Cardiac septum (tissue), 1 donor: ENCODE data around the gene CATSPERD. TPM values are rescaled to one million over a fixed set of nuclear protein-coding genes. Genes with fewer than 3 reads are reported as not detected.

Experiments used
- DNase-seq: peaks from one replicate; pipeline ENCODE4 v3.0.0-alpha.2; 2020; ENCODE audit warnings: low spot score
- intact Hi-C: fragments of 100-400 bp; cut with DNase I; formaldehyde crosslinking; loops from one replicate; pipeline ENCODE4 v1.14.0; 2022
- long read RNA-seq: library from polyadenylated mRNA; unstranded; transcript quantifications from one replicate; pipeline ENCODE4 v2.0.0, GENCODE V29; 2021
- total RNA-seq: library from RNA; stranded (reverse); fragmentation: NEBNext Ultra II Directional; extraction: Animal tissue kit (Norgen Biotek cat#: 25700); gene quantifications from one replicate; pipeline ENCODE4 v1.2.1, GENCODE V29; 2021
- donor health status: DM: no; HTN: no; CAD: no.

The CATSPERD gene
- not detected for total RNA-seq
- long read RNA-seq: 0 reads

- intact Hi-C loops: loop anchor here (1.0 to 5.0 kb wide), 2 partner anchors 30 to 72 kb away; partner anchors contain the start of genes DUS3L and RPL36
- peak; percentile 98 for DNase-seq
Measured at GRCh38 chr19:5719961-5720790, at the start of gene CATSPERD, which contains the start of gene LONP1. Gene CATSPERD (plus strand): TSS chr19:5720637. CDS start chr19:5720738, 101 bp downstream. Gene LONP1 (minus strand): TSS chr19:5720146. CDS start chr19:5720132, 14 bp downstream.

- intact Hi-C loops: no loop called here
- DNase-seq: no peak
Measured at GRCh38 chr19:5671600-5671999, 48.8 kb upstream of the CATSPERD start.

GRCh38 chr19:5672708-5673459 lies 47.6 kb upstream of the CATSPERD start:
- intact Hi-C loops: no loop called here
- DNase-seq: no peak

- no peak for DNase-seq
- intact Hi-C loops: no loop called here
Measured at GRCh38 chr19:5673752-5674151, 46.7 kb upstream of the CATSPERD start.

- intact Hi-C loops: no loop called here
Measured at GRCh38 chr19:5674714-5675113, 45.7 kb upstream of the CATSPERD start.

GRCh38 chr19:5676105-5676771 lies 44.2 kb upstream of the CATSPERD start:
- no peak for DNase-seq
- intact Hi-C loops: no loop called here

More at GRCh38 chr19:5674714-5675113, 45.7 kb upstream of the CATSPERD start:
- no peak for DNase-seq

- no peak for DNase-seq
- intact Hi-C loops: no loop called here
Measured at GRCh38 chr19:5676772-5677105, 43.7 kb upstream of the CATSPERD start.

- intact Hi-C loops: no loop called here
- DNase-seq: no peak
Measured at GRCh38 chr19:5677136-5677535, 43.3 kb upstream of the CATSPERD start.

GRCh38 chr19:5677580-5677979 lies 42.9 kb upstream of the CATSPERD start:
- no peak for DNase-seq
- intact Hi-C loops: no loop called here

- no peak for DNase-seq
- intact Hi-C loops: no loop called here
Measured at GRCh38 chr19:5678071-5678718, 42.2 kb upstream of the CATSPERD start.

GRCh38 chr19:5679289-5680083 lies 41.0 kb upstream of the CATSPERD start:
- no peak for DNase-seq
- intact Hi-C loops: loop anchor here (1.0 to 5.0 kb wide), 2 partner anchors 57 to 113 kb away; partner anchors contain the start of genes DUS3L and SAFB2

- no peak for DNase-seq
- intact Hi-C loops: loop anchor here (1.0 to 5.0 kb wide), 2 partner anchors 58 to 112 kb away; partner anchors contain the start of genes DUS3L and SAFB2
Measured at GRCh38 chr19:5680084-5680436, 40.4 kb upstream of the CATSPERD start.

GRCh38 chr19:5680437-5681368 lies 39.7 kb upstream of the CATSPERD start, which contains the start of the genes HSD11B1L and MICOS13:
Gene HSD11B1L (plus strand): TSS chr19:5681027. CDS start chr19:5684833, 3,806 bp downstream.
Gene MICOS13 (minus strand): TSS chr19:5680516. CDS start chr19:5680486, 30 bp downstream.
- intact Hi-C loops: loop anchor here (1.0 to 5.0 kb wide), 2 partner anchors 58 to 112 kb away; partner anchors contain the start of genes DUS3L and SAFB2
- DNase-seq: peak; percentile 100

GRCh38 chr19:5681391-5682106 lies 38.9 kb upstream of the CATSPERD start:
- intact Hi-C loops: loop anchor here (5.0 kb wide), 1 partner anchor 111 kb away; the partner anchor contains the start of gene DUS3L
- DNase-seq: no peak

GRCh38 chr19:5682107-5682482 lies 38.3 kb upstream of the CATSPERD start:
- DNase-seq: peak; percentile 54
- intact Hi-C loops: loop anchor here (5.0 kb wide), 1 partner anchor 110 kb away; the partner anchor contains the start of gene DUS3L

GRCh38 chr19:5683177-5683886 lies 37.1 kb upstream of the CATSPERD start:
- DNase-seq: no peak
- intact Hi-C loops: loop anchor here (5.0 kb wide), 1 partner anchor 109 kb away; the partner anchor contains the start of gene DUS3L
